GM12878 (cell line): Measurements from ENCODE around the gene SUSD1. TPM values are rescaled to one million over a fixed set of nuclear protein-coding genes. Genes with fewer than 3 reads are reported as not detected.

ENCODE experiments used
- ATAC-seq: fragments of 200-7000 bp; cut with Tn5 transposase; 3 replicates; pipeline ENCODE4 v1.9.1; 2020; ENCODE audit warnings: mild to moderate bottlenecking, moderate library complexity
- BruUV-seq: library from RNA; stranded (reverse); fragments of 400-500 nt; replicated peaks from 2 replicates; lab custom pipeline; 2021; lab: Mats Ljungman, UMichigan
- CTCF ChIA-PET: fragments of 300-600 bp; sonication (Branson Sonifier 250); formaldehyde crosslinking; extraction: SDS; loops from one replicate; lab custom pipeline; 2021; ENCODE audit warnings: inconsistent platforms; lab: Yijun Ruan, JAX
- POLR2A ChIA-PET: fragments of 350-600 bp; formaldehyde crosslinking; extraction: SDS; loops from one replicate; lab custom pipeline; 2021; ENCODE audit warnings: inconsistent platforms; lab: Charles Lee
- RAD21 ChIA-PET: fragments of 300-600 bp; sonication (Branson Sonifier 250); formaldehyde crosslinking; loops from one replicate; lab custom pipeline; 2023; ENCODE audit warnings: antibody characterized with exemption; ENCODE audit not compliant: unreplicated experiment; lab: Charles Lee
- SMC1A ChIA-PET: fragments of 300-600 bp; sonication (Branson Sonifier 250); formaldehyde crosslinking; loops from one replicate; lab custom pipeline; 2023; ENCODE audit not compliant: unreplicated experiment, uncharacterized antibody; lab: Charles Lee
- DNase-seq: peaks from one replicate; pipeline ENCODE4 v3.0.0-alpha.2; 2011; ENCODE audit warnings: low read depth, low spot score
- FAIRE-seq: peaks from 3 replicates; lab custom pipeline; 2011; peaks lifted over from hg19 to GRCh38; lab: Jason Lieb, UNC
- H2AFZ ChIP-seq: 2 replicates; pipeline ENCODE4 v1.6.0; 2011; ENCODE audit warnings: low read depth, low read length, control low read depth; ENCODE audit not compliant: control insufficient read depth
- H3K27ac ChIP-seq: 2 replicates; pipeline ENCODE4 v1.5.1; 2011; ENCODE audit warnings: control low read depth; ENCODE audit not compliant: control insufficient read depth, insufficient read depth
- H3K27me3 ChIP-seq, 2 experiments: replicated peaks in 1 of 2; 2 replicates each; pipeline versions ENCODE4 v1.6.0 to v1.6.1; 2011; ENCODE audit warnings: low read length in 1 of 2; ENCODE audit not compliant: control insufficient read depth in 2 of 2, insufficient read depth in 2 of 2
- H3K36me3 ChIP-seq, 2 experiments: 2 replicates each; pipeline ENCODE4 v1.5.1; 2011; ENCODE audit warnings: low read length in 1 of 2; ENCODE audit not compliant: control insufficient read depth in 2 of 2, insufficient read depth in 2 of 2
- H3K4me1 ChIP-seq: 2 replicates; pipeline ENCODE4 v1.6.1; 2011; ENCODE audit warnings: mild to moderate bottlenecking, low read length, moderate library complexity, mixed read lengths; ENCODE audit not compliant: control insufficient read depth, insufficient read depth
- H3K4me2 ChIP-seq: 2 replicates; pipeline ENCODE4 v1.6.0; 2011; ENCODE audit warnings: control low read depth; ENCODE audit not compliant: control insufficient read depth, insufficient read depth
- H3K4me3 ChIP-seq: fragments of 200-600 bp; sonication (generic); 2 replicates; pipeline ENCODE4 v1.5.1; 2016
- H3K79me2 ChIP-seq: 2 replicates; pipeline ENCODE4 v1.6.0; 2011; ENCODE audit warnings: low read length; ENCODE audit not compliant: control insufficient read depth, insufficient read depth
- H3K9ac ChIP-seq: 2 replicates; pipeline ENCODE4 v1.8.0; 2011; ENCODE audit warnings: low read length, control low read depth, mixed read lengths; ENCODE audit not compliant: control insufficient read depth, insufficient read depth
- H3K9me3 ChIP-seq: replicated peaks from 3 replicates; pipeline ENCODE4 v1.5.1; 2011; ENCODE audit warnings: mild to moderate bottlenecking, low read length; ENCODE audit not compliant: control insufficient read depth, insufficient read depth
- H4K20me1 ChIP-seq: 2 replicates; pipeline ENCODE4 v1.6.0; 2011; ENCODE audit not compliant: control insufficient read depth, insufficient read depth
- CBX5 ChIP-seq: sonication (generic); IDR thresholded peaks from 2 replicates; pipeline ENCODE4 v1.6.1; 2016; ENCODE audit warnings: low read depth, moderate library complexity, mild to moderate bottlenecking, inconsistent platforms
- IKZF2 ChIP-seq, 2 experiments: fragments of 450-650 bp; IDR thresholded peaks; 2 replicates each; pipeline ENCODE4 v1.6.1; 2017; ENCODE audit warnings: mild to moderate bottlenecking in 2 of 2, moderate library complexity in 2 of 2
- PML ChIP-seq: IDR thresholded peaks from 2 replicates; pipeline ENCODE4 v1.6.1; 2012; ENCODE audit warnings: low read length, inconsistent platforms
- WGBS: methylation state at CpG from one replicate; pipeline ENCODE4 v1.1.6; 2016; ENCODE audit warnings: low lambda C conversion rate; ENCODE audit not compliant: insufficient replicate concordance, insufficient coverage; ENCODE audit errors: missing lambda C conversion rate; 5-methylcytosine and 5-hydroxymethylcytosine counted together
- in situ Hi-C: fragments of 300-500 bp; cut with MboI; formaldehyde crosslinking; loops from 9 replicates; pipeline ENCODE4 v1.14.3; 2018; ENCODE audit warnings: mixed read lengths
- intact Hi-C: fragments of 100-400 bp; cut with micrococcal nuclease; formaldehyde crosslinking; loops from one replicate; pipeline ENCODE4 v1.14.2; 2022; ENCODE audit not compliant: unreplicated experiment
- polyA plus RNA-seq, 11 experiments: library from polyadenylated mRNA; depleted of rRNA in 4 of 11; unstranded in 6 of 11; stranded (reverse) in 5 of 11; fragments of >200 nt; fragmentation: Nextera tagmentation in 4 of 11; fragmentation: Illumina TruSeq in 1 of 11; extraction: Ambion mirVana in 4 of 11; extraction: Trizol in 1 of 11; gene quantifications; 1 replicate in 1 of 11; 2 replicates in 10 of 11; pipeline versions ENCODE4 v1.2.1 to v1.2.3, GENCODE V29; 2011 to 2016; ENCODE audit warnings: inconsistent platforms in 2 of 11, missing spikeins in 2 of 11, low read depth in 1 of 11
- total RNA-seq, 4 experiments: library from RNA; depleted of rRNA in 3 of 4; stranded (reverse); fragments of >200 nt in 3 of 4; fragmentation: Illumina TruSeq in 1 of 4; extraction: Trizol in 1 of 4; gene quantifications; 2 replicates each; pipeline versions ENCODE4 v1.2.1 to v1.2.3, GENCODE V29; 2013 to 2021

SUSD1 gene
- total and polyA plus RNA-seq, 10 of the 15 experiments (the other 5 are each of a cell fraction or from before 2014, with no cell fraction given), result 6.7 to 20.8 (median 13.2) TPM

GRCh38 chr9:112048924-112049691 lies 126.0 kb downstream of the SUSD1 start:
- 82% methylated on average over 11 of the region's 11 CpGs for WGBS
- intact Hi-C loops, result no loop called here
- in situ Hi-C loops, result no loop called here
- H3K4me2 ChIP-seq, result no peak overlapping the region
- no peak for FAIRE-seq
- no peak for ATAC-seq
- no peaks in the 10 kb centered on the region for H3K36me3 ChIP-seq
- H3K4me3 ChIP-seq, result no peak overlapping the region
- peaks cover 20% of the 10 kb centered on the region for H3K4me1 ChIP-seq
- no peak overlapping the region for H3K9ac ChIP-seq
- no peaks in the 10 kb centered on the region for H3K79me2 ChIP-seq
- no peak overlapping the region for H3K27ac ChIP-seq
- no peak for DNase-seq
- RAD21 ChIA-PET, result interaction anchor here (4.6 kb wide), 1 partner anchor 14 kb away, joined by 56 read pairs; no protein-coding TSS in a partner anchor
- BruUV-seq, result no TSS peak
- SMC1A ChIA-PET, result interaction anchor here (0.6 to 5.2 kb wide), 5 partner anchors 11 to 286 kb away, joined by 3 to 31 read pairs (median 3); no protein-coding TSS in a partner anchor
- H3K9me3 ChIP-seq, result peaks cover 13% of the 10 kb centered on the region
- CTCF ChIA-PET, result interaction anchor here (1.2 to 1.7 kb wide), 2 partner anchors 13 to 17 kb away, joined by 3 to 4 read pairs; no protein-coding TSS in a partner anchor
- POLR2A ChIA-PET, result interaction anchor here (1.4 to 2.7 kb wide), 2 partner anchors 10 to 14 kb away, joined by 3 to 11 read pairs; no protein-coding TSS in a partner anchor
- no peaks in the 10 kb centered on the region for H4K20me1 ChIP-seq
- TF ChIP-seq IKZF2 (IDR thresholded peaks at IDR 0.05), result no peak
- H3K27me3 ChIP-seq, result no peaks in the 10 kb centered on the region
- no peak overlapping the region for H2AFZ ChIP-seq

DNA sequence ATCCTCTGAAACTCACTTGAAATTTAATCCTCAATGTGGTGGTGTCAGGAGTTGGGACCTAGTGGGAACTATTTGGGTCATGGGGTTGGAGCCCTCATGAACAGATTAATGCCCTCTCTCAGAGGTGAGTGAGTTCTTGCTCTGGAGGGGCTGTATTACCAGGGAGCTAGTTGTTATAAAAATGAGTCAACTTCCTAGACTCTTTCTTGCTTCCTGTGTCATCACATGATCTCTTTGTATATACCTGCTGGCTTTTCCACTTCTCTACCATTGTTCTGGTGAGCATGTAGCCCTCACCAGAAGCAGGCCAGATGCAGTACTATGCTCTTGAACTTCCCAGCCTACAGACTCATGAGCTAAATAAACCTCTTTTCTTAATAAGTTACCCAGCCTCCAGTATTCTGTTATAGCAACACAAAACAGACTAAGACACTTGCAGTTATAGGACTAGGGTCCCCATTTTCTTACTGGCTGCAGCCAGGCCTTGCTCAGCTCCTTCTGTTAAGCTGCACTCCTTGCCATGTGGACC lies 127.5 kb downstream of the SUSD1 start:
- SMC1A ChIA-PET, result interaction anchor here (0.6 to 1.9 kb wide), 7 partner anchors 9 to 27 kb away, joined by 3 to 7 read pairs (median 5); no protein-coding TSS in a partner anchor
- Histone ChIP-seq H3K4me2 (no peak overlapping the region), H3K9me3 (peaks cover 13% of the 10 kb centered on the region), H4K20me1 (no peaks in the 10 kb centered on the region), H3K4me1 (peaks cover 18% of the 10 kb centered on the region), H3K79me2 (no peaks in the 10 kb centered on the region), H3K9ac (no peak overlapping the region), H3K27ac (no peak overlapping the region), H3K27me3 (no peaks in the 10 kb centered on the region), H2AFZ (no peak overlapping the region), H3K4me3 (no peak overlapping the region), H3K36me3 (no peaks in the 10 kb centered on the region)
- intact Hi-C loops, result no loop called here
- BruUV-seq, result no TSS peak
- FAIRE-seq (no peak), DNase-seq (no peak), ATAC-seq (no peak)
- RAD21 ChIA-PET, result interaction anchor here (1.5 kb wide), 1 partner anchor 14 kb away, joined by 3 read pairs; no protein-coding TSS in a partner anchor
- POLR2A ChIA-PET, result interaction anchor here (0.6 to 2.7 kb wide), 3 partner anchors 12 to 63 kb away, joined by 3 to 11 read pairs (median 3); no protein-coding TSS in a partner anchor
- in situ Hi-C loops, result no loop called here
- CTCF ChIA-PET, result interaction anchor here (1.0 to 1.5 kb wide), 3 partner anchors 11 to 288 kb away, joined by 3 to 5 read pairs (median 3); no protein-coding TSS in a partner anchor
- TF ChIP-seq PML, result no peak
- TF ChIP-seq CBX5, result 0 out of 2 replicates have a peak, but pooled peaks have one; percentile 83
